HEK293 (cell line): ENCODE measurements around the gene LRRC32.

Experiments used
- CTCF ChIA-PET: fragments of 350-600 bp; formaldehyde crosslinking; extraction: SDS; loops from one replicate; lab custom pipeline; 2021; ENCODE audit warnings: antibody characterized with exemption; lab: Yijun Ruan, JAX
- POLR2A ChIA-PET: fragments of 300-600 bp; formaldehyde crosslinking; extraction: SDS; loops from one replicate; lab custom pipeline; 2020; ENCODE audit warnings: antibody characterized with exemption, inconsistent platforms; lab: Yijun Ruan, JAX
- H3K27ac ChIP-seq: fragments of 200-500 bp; sonication (Bioruptor generic); 2 replicates; pipeline ENCODE4 v1.5.1; 2014; ENCODE audit warnings: low read depth, low read length, control low read depth, inconsistent platforms; ENCODE audit errors: extremely low read depth
- H3K36me3 ChIP-seq, 2 experiments: fragments of 200-500 bp in 1 of 2; sonication (Bioruptor generic) in 1 of 2; 1 replicate in 1 of 2; 2 replicates in 1 of 2; pipeline ENCODE4 v1.5.1; 2014 to 2017; ENCODE audit warnings: inconsistent platforms in 2 of 2, low read length in 2 of 2; ENCODE audit not compliant: control insufficient read depth in 2 of 2, insufficient read depth in 1 of 2
- H3K4me1 ChIP-seq: fragments of 200-500 bp; sonication (Bioruptor generic); 2 replicates; pipeline ENCODE4 v1.5.1; 2014; ENCODE audit warnings: mild to moderate bottlenecking, low read length, inconsistent platforms; ENCODE audit not compliant: control insufficient read depth, insufficient read depth
- H3K4me3 ChIP-seq: 2 replicates; pipeline ENCODE4 v1.5.1; 2011; ENCODE audit warnings: low read depth, mild to moderate bottlenecking, control low read depth, low read length, moderate library complexity
- H3K9me3 ChIP-seq: fragments of 200-500 bp; sonication (Bioruptor generic); 2 replicates; pipeline ENCODE4 v1.5.1; 2014; ENCODE audit warnings: low read depth, low read length, inconsistent platforms; ENCODE audit not compliant: control insufficient read depth, insufficient read depth
- KLF1 ChIP-seq: fragments of 450-650 bp; formaldehyde crosslinking; IDR thresholded peaks from 2 replicates; pipeline ENCODE4 v1.5.1; 2016; ENCODE audit warnings: missing biosample characterization, missing genetic modification characterization
- PRDM10 ChIP-seq: fragments of 450-650 bp; formaldehyde crosslinking; IDR thresholded peaks from 2 replicates; pipeline ENCODE4 v1.5.1; 2016; ENCODE audit warnings: missing biosample characterization, missing genetic modification characterization
- ZNF138 ChIP-seq: fragments of 450-650 bp; formaldehyde crosslinking; IDR thresholded peaks from 2 replicates; pipeline ENCODE4 v1.5.1; 2016; ENCODE audit warnings: missing biosample characterization, missing genetic modification characterization, borderline replicate concordance
- ZNF280C ChIP-seq: fragments of 450-650 bp; formaldehyde crosslinking; IDR thresholded peaks from 2 replicates; pipeline ENCODE4 v1.5.1; 2016; ENCODE audit warnings: missing biosample characterization, missing genetic modification characterization
- ZNF341 ChIP-seq: fragments of 450-650 bp; formaldehyde crosslinking; IDR thresholded peaks from 2 replicates; pipeline ENCODE4; 2016; ENCODE audit warnings: low read depth, missing biosample characterization, missing genetic modification characterization
- ZNF404 ChIP-seq: fragments of 450-650 bp; formaldehyde crosslinking; IDR thresholded peaks from 2 replicates; pipeline ENCODE4 v1.5.1; 2017; ENCODE audit warnings: missing biosample characterization, missing genetic modification characterization
- ZNF513 ChIP-seq: fragments of 450-650 bp; IDR thresholded peaks from 2 replicates; pipeline ENCODE4 v1.5.1; 2018; ENCODE audit warnings: missing biosample characterization, missing genetic modification characterization
- ZNF558 ChIP-seq: fragments of 450-650 bp; formaldehyde crosslinking; IDR thresholded peaks from 2 replicates; pipeline ENCODE4 v1.5.1; 2016; ENCODE audit warnings: missing biosample characterization, missing genetic modification characterization
- ZNF645 ChIP-seq: fragments of 450-650 bp; formaldehyde crosslinking; IDR thresholded peaks from 2 replicates; pipeline ENCODE4; 2016; ENCODE audit warnings: missing biosample characterization, missing genetic modification characterization
- ZNF843 ChIP-seq: fragments of 450-650 bp; formaldehyde crosslinking; IDR thresholded peaks from 2 replicates; pipeline ENCODE4 v1.5.1; 2016; ENCODE audit warnings: missing biosample characterization, missing genetic modification characterization
- TF ChIP-seq, protein P1 (sequence below): fragments of 450-650 bp; formaldehyde crosslinking; IDR thresholded peaks from 2 replicates; pipeline ENCODE4 v1.5.1; 2016; ENCODE audit warnings: missing biosample characterization, missing genetic modification characterization, borderline replicate concordance
- TF ChIP-seq, protein P2 (sequence below): fragments of 450-650 bp; formaldehyde crosslinking; IDR thresholded peaks from 2 replicates; pipeline ENCODE4 v1.5.1; 2016; ENCODE audit warnings: missing biosample characterization, missing genetic modification characterization

The LRRC32 gene

DNA sequence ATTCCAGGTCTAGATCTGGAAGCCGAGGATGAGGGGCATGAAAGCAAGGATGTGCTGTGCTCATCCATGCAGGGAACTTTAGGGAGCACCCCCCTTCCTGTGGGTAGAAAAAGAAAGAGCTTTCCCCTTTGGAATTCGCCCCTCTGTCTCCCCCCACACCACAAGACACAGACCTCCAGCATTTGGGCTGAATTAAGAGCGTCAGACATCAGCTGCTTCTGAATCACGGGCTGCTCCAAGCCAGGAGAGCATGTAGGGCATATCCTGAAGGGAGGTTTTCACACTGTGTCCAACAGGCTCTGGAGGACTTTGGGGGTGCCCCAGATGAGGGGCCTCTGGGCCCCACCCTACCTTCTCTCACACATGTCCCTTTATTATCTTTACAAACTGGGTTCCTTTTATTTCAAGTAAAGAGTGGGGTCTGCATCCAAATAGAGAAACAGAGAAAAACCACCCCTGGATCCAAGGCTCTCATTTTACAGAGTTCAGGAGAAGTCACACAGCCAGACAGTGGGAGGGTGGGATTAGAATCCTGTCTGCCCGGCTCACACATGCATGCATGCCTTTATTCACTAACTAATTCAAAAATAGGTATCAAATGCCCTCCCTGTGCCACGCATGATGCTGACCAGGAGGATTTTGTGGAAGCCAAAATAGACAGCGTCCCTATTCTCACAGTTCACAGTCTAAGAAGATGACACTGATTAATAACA, 52.8 kb downstream of the LRRC32 start:
- Histone ChIP-seq H3K4me3 (no peak overlapping the region), H3K4me1 (no peaks in the 10 kb centered on the region), H3K36me3 (no peaks in the 10 kb centered on the region), H3K27ac (no peak overlapping the region), H3K9me3 (no peaks in the 10 kb centered on the region)
- POLR2A ChIA-PET, result no interaction called here
- CTCF ChIA-PET, result no interaction called here
- TF ChIP-seq ZNF280C (tag by site-specific recombination), result no peak
- TF ChIP-seq ZNF558 (tag by site-specific recombination), result no peak
- TF ChIP-seq ZNF843 (tag by site-specific recombination), result no peak
- TF ChIP-seq ZNF138 (tag by site-specific recombination), result no peak
- no peak for TF ChIP-seq KLF1 (tag by site-specific recombination)
- TF ChIP-seq, protein P1, sequence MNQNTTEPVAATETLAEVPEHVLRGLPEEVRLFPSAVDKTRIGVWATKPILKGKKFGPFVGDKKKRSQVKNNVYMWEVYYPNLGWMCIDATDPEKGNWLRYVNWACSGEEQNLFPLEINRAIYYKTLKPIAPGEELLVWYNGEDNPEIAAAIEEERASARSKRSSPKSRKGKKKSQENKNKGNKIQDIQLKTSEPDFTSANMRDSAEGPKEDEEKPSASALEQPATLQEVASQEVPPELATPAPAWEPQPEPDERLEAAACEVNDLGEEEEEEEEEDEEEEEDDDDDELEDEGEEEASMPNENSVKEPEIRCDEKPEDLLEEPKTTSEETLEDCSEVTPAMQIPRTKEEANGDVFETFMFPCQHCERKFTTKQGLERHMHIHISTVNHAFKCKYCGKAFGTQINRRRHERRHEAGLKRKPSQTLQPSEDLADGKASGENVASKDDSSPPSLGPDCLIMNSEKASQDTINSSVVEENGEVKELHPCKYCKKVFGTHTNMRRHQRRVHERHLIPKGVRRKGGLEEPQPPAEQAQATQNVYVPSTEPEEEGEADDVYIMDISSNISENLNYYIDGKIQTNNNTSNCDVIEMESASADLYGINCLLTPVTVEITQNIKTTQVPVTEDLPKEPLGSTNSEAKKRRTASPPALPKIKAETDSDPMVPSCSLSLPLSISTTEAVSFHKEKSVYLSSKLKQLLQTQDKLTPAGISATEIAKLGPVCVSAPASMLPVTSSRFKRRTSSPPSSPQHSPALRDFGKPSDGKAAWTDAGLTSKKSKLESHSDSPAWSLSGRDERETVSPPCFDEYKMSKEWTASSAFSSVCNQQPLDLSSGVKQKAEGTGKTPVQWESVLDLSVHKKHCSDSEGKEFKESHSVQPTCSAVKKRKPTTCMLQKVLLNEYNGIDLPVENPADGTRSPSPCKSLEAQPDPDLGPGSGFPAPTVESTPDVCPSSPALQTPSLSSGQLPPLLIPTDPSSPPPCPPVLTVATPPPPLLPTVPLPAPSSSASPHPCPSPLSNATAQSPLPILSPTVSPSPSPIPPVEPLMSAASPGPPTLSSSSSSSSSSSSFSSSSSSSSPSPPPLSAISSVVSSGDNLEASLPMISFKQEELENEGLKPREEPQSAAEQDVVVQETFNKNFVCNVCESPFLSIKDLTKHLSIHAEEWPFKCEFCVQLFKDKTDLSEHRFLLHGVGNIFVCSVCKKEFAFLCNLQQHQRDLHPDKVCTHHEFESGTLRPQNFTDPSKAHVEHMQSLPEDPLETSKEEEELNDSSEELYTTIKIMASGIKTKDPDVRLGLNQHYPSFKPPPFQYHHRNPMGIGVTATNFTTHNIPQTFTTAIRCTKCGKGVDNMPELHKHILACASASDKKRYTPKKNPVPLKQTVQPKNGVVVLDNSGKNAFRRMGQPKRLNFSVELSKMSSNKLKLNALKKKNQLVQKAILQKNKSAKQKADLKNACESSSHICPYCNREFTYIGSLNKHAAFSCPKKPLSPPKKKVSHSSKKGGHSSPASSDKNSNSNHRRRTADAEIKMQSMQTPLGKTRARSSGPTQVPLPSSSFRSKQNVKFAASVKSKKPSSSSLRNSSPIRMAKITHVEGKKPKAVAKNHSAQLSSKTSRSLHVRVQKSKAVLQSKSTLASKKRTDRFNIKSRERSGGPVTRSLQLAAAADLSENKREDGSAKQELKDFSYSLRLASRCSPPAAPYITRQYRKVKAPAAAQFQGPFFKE, result no peak
- TF ChIP-seq ZNF513 (tag by site-specific recombination), result no peak
- no peak for TF ChIP-seq ZNF341 (tag by site-specific recombination)

DNA sequence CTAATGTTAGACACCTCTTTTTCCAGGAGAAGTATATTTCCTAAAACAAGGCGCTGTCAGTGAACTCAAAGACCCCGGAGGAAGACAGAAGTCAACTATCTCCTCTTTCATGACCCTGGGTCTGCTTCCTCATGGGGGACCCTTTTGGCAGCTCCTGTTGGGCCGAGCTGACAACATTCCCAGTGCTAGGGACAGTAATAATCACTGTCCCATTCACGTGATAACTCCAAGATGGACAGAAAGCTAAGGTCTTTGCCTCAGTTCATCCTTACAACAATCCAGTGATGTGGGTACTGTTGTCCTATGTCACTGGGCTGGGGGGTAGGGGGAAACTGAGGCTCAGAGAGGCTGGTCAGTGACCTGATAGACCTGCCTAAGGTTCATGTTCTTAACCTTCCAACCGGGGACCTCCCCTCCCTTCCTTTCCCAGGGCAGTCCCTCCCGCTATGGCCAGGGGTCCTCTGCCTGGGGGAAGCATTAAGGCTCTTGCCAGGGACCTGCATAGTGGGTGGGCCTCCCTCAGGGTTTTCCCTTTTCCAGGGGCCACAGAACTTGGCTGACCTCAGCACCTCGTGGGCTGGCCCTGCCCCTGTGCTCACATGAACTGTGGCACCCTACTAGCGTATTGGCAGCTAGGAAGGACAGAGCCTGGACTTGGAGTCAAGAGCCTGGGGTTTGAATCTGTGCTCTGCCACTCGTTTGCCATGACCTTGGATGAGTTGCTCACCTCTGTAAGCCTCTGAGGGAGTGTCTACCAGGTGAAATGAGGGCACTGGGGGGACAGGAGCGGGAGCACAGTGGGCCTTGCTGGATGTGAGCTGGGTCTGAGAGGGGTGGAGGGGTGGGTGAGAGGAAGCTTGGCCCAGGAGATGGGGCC, 53.6 kb downstream of the LRRC32 start:
- Histone ChIP-seq H3K36me3 (no peaks in the 10 kb centered on the region), H3K9me3 (no peaks in the 10 kb centered on the region), H3K27ac (no peak overlapping the region), H3K4me1 (no peaks in the 10 kb centered on the region), H3K4me3 (no peak overlapping the region)
- no peak for TF ChIP-seq ZNF404
- ChIA-PET CTCF (interaction anchor here (0.7 kb wide), 1 partner anchor 1069 kb away, joined by 3 read pairs; no protein-coding TSS in a partner anchor), POLR2A (no interaction called here)

DNA sequence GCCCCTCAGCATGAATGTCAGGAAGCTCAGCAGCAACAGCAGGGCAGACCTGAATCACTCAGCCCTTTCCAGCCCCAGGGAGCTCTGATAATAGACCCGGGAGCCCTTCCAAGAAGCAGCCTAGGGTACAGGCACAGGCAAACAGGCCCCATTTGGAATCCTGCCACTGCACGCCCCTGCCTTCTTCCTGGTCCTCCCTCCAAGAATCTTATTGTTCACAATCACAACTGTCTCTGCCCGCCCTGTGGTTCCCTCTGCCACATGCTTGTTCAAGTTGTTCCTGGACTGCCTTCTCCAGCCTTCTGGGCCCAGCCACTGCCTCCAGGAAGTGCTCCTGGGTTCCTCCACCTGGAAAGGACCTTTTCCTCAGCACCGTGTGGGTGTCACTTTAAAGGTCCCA, 54.6 kb downstream of the LRRC32 start:
- Histone ChIP-seq H3K4me1 (no peaks in the 10 kb centered on the region), H3K36me3 (no peaks in the 10 kb centered on the region), H3K9me3 (no peaks in the 10 kb centered on the region), H3K4me3 (no peak overlapping the region), H3K27ac (no peak overlapping the region)
- POLR2A ChIA-PET, result no interaction called here
- CTCF ChIA-PET, result no interaction called here
- TF ChIP-seq, protein P2, sequence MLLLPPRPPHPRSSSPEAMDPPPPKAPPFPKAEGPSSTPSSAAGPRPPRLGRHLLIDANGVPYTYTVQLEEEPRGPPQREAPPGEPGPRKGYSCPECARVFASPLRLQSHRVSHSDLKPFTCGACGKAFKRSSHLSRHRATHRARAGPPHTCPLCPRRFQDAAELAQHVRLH (tag by site-specific recombination), result no peak
- TF ChIP-seq PRDM10, result no peak
- TF ChIP-seq ZNF645 (tag by site-specific recombination), result no peak
- TF ChIP-seq ZNF843 (tag by site-specific recombination), result no peak
